Keratinocyte (primary cell): ENCODE results near the gene ZNF490. TPM values are rescaled to one million over a fixed set of nuclear protein-coding genes. Genes with fewer than 3 reads are reported as not detected.

Experiments used
- DNase-seq: peaks from one replicate; pipeline ENCODE4 v3.0.0-alpha.2; 2011; ENCODE audit warnings: low read depth, missing footprints, low spot score
- FAIRE-seq: peaks from 2 replicates; lab custom pipeline; 2011; peaks lifted over from hg19 to GRCh38; lab: Jason Lieb, UNC
- H2AFZ ChIP-seq: 2 replicates; pipeline ENCODE4 v1.6.0; 2012; ENCODE audit warnings: low read length, control low read depth, inconsistent platforms; ENCODE audit not compliant: control insufficient read depth
- H3K27ac ChIP-seq: 2 replicates; pipeline ENCODE4 v1.5.1; 2011; ENCODE audit warnings: low read length; ENCODE audit not compliant: control insufficient read depth, insufficient read depth
- H3K27me3 ChIP-seq: 3 replicates; pipeline ENCODE4 v1.6.0; 2011; ENCODE audit warnings: low read length; ENCODE audit not compliant: control insufficient read depth, insufficient read depth; ENCODE audit errors: extremely low read depth
- H3K36me3 ChIP-seq, 2 experiments: 2 replicates in 1 of 2; 3 replicates in 1 of 2; pipeline ENCODE4 v1.5.1; 2011; ENCODE audit warnings: low read length in 2 of 2, mild to moderate bottlenecking in 1 of 2; ENCODE audit not compliant: control insufficient read depth in 2 of 2, insufficient read depth in 2 of 2; ENCODE audit errors: extremely low read depth in 1 of 2
- H3K4me1 ChIP-seq: 3 replicates; pipeline ENCODE4 v1.5.1; 2011; ENCODE audit warnings: low read length; ENCODE audit not compliant: control insufficient read depth, insufficient read depth; ENCODE audit errors: extremely low read depth
- H3K4me2 ChIP-seq: 3 replicates; pipeline ENCODE4 v1.6.0; 2011; ENCODE audit warnings: low read depth, low read length; ENCODE audit not compliant: control insufficient read depth, insufficient read depth; ENCODE audit errors: extremely low read depth
- H3K4me3 ChIP-seq, 3 experiments: fragments of 200-600 bp in 1 of 3; sonication (generic) in 1 of 3; 2 replicates in 2 of 3; 3 replicates in 1 of 3; pipeline ENCODE4 v1.5.1; 2011 to 2016; ENCODE audit warnings: low read length in 3 of 3, mild to moderate bottlenecking in 3 of 3, control low read depth in 2 of 3, inconsistent platforms in 1 of 3, low read depth in 1 of 3, mixed read lengths in 1 of 3, mixed run types in 1 of 3, moderate library complexity in 1 of 3; ENCODE audit not compliant: control insufficient read depth in 2 of 3, insufficient read depth in 2 of 3; ENCODE audit errors: extremely low read depth in 1 of 3
- H3K79me2 ChIP-seq: 2 replicates; pipeline ENCODE4 v1.6.0; 2012; ENCODE audit warnings: low read length; ENCODE audit not compliant: control insufficient read depth, insufficient read depth
- H3K9ac ChIP-seq: 3 replicates; pipeline ENCODE4 v1.6.0; 2011; ENCODE audit warnings: low read length; ENCODE audit not compliant: control insufficient read depth, insufficient read depth; ENCODE audit errors: extremely low read depth
- H3K9me1 ChIP-seq: 3 replicates; pipeline ENCODE4 v1.6.0; 2011; ENCODE audit warnings: low read length; ENCODE audit not compliant: control insufficient read depth, insufficient read depth; ENCODE audit errors: extremely low read depth
- H3K9me3 ChIP-seq: 2 replicates; pipeline ENCODE4 v1.5.1; 2012; ENCODE audit warnings: low read depth, low read length; ENCODE audit not compliant: control insufficient read depth
- H4K20me1 ChIP-seq: 3 replicates; pipeline ENCODE4 v1.6.0; 2011; ENCODE audit warnings: low read length; ENCODE audit not compliant: control insufficient read depth, insufficient read depth; ENCODE audit errors: extremely low read depth
- CTCF ChIP-seq, 3 experiments: IDR thresholded peaks in 1 of 3; conservative IDR thresholded peaks in 1 of 3; optimal IDR thresholded peaks in 1 of 3; 2 replicates in 2 of 3; 3 replicates in 1 of 3; pipeline versions ENCODE3 to v1.5.1; 2011; ENCODE audit warnings: low read length in 3 of 3, mild to moderate bottlenecking in 3 of 3, moderate library complexity in 2 of 3, control low read depth in 1 of 3, inconsistent platforms in 1 of 3; ENCODE audit not compliant: insufficient read depth in 2 of 3; ENCODE audit errors: extremely low read depth in 1 of 3
- EZH2 ChIP-seq: IDR thresholded peaks from one replicate; pipeline ENCODE4 v1.6.1; 2012; ENCODE audit warnings: inconsistent platforms, mild to moderate bottlenecking, low read length, moderate library complexity
- dilution Hi-C: fragments of 300-500 bp; cut with MboI; formaldehyde crosslinking; loops from one replicate; pipeline ENCODE4 v1.7.0; 2020; ENCODE audit warnings: low sequenced_read_pairs; ENCODE audit not compliant: extremely low pct_ligation_motif_present
- polyA plus RNA-seq, 5 experiments: library from polyadenylated mRNA; depleted of rRNA in 3 of 5; stranded (reverse) in 3 of 5; stranded (forward) in 1 of 5; unstranded in 1 of 5; fragments of >200 nt; gene quantifications; 1 replicate in 1 of 5; 2 replicates in 3 of 5; 3 replicates in 1 of 5; pipeline versions ENCODE4 v1.2.1 to v1.2.3, GENCODE V29; 2011 to 2012; ENCODE audit warnings: missing spikeins in 2 of 5, low read depth in 1 of 5, low replicate concordance in 1 of 5

Gene ZNF490
- polyA plus RNA-seq, 1 donor (not counting 4 experiments of a cell fraction or from before 2014, with no cell fraction given): 3.2 TPM

GRCh38 chr19:12656899-12657571, 46.4 kb upstream of the ZNF490 start:
- H3K9ac ChIP-seq: no peak overlapping the region
- no peaks in the 10 kb centered on the region for H4K20me1 ChIP-seq
- H3K4me3 ChIP-seq: no peak overlapping the region
- H3K4me2 ChIP-seq: no peak overlapping the region
- no peaks in the 10 kb centered on the region for H3K79me2 ChIP-seq
- no peak for DNase-seq
- no peak overlapping the region for H2AFZ ChIP-seq
- peaks cover 18 to 21% of the 10 kb centered on the region in 2 experiments for H3K36me3 ChIP-seq
- dilution Hi-C loops: no loop called here
- TF ChIP-seq CTCF (optimal IDR thresholded peaks at IDR 0.05 in 1 of 3, IDR thresholded peaks at IDR 0.05 in 1 of 3, conservative IDR thresholded peaks at IDR 0.05 in 1 of 3; ENCODE audit: extremely low read depth in 1 of 3, insufficient read depth in 2 of 3, low read length in 3 of 3): no peak
- TF ChIP-seq EZH2: no peak
- H3K9me1 ChIP-seq: peaks cover 3% of the 10 kb centered on the region
- no peak for FAIRE-seq
- no peaks in the 10 kb centered on the region for H3K9me3 ChIP-seq
- no peaks in the 10 kb centered on the region for H3K27me3 ChIP-seq
- no peak overlapping the region for H3K27ac ChIP-seq
- no peaks in the 10 kb centered on the region for H3K4me1 ChIP-seq

GRCh38 chr19:12655546-12655945, 44.9 kb upstream of the ZNF490 start:
- Histone ChIP-seq H3K4me3 (no peak overlapping the region), H3K36me3 (peaks cover 10 to 19% of the 10 kb centered on the region in 2 experiments), H3K27ac (no peak overlapping the region), H3K79me2 (no peaks in the 10 kb centered on the region), H2AFZ (no peak overlapping the region), H3K9ac (no peak overlapping the region), H3K4me1 (no peaks in the 10 kb centered on the region), H4K20me1 (no peaks in the 10 kb centered on the region), H3K9me3 (no peaks in the 10 kb centered on the region), H3K9me1 (no peaks in the 10 kb centered on the region), H3K27me3 (no peaks in the 10 kb centered on the region), H3K4me2 (no peak overlapping the region)
- DNase-seq (no peak), FAIRE-seq (no peak)
- dilution Hi-C loops: no loop called here
- TF ChIP-seq EZH2 (no peak), CTCF (optimal IDR thresholded peaks at IDR 0.05 in 1 of 3, IDR thresholded peaks at IDR 0.05 in 1 of 3, conservative IDR thresholded peaks at IDR 0.05 in 1 of 3; ENCODE audit: extremely low read depth in 1 of 3, insufficient read depth in 2 of 3, low read length in 3 of 3) (no peak)
